GM21619 (cell line): ENCODE data around the gene KIF25.
"Not testable (repeated sequence)": the region's sequence is repeated elsewhere in the genome, so short reads cannot be mapped to it uniquely, and the experiment has no call there.

ENCODE experiments used
- ATAC-seq: cut with Tn5 transposase; IDR thresholded peaks from one replicate; pipeline ENCODE4 v1.9.1; 2021; ENCODE audit not compliant: unreplicated experiment

KIF25 gene

GRCh38 chr6:167974640-167975344 lies 22.7 kb upstream of the KIF25 start:
- ATAC-seq = no peak

- ATAC-seq = no peak
Measured at GRCh38 chr6:167975458-167975857, 22.0 kb upstream of the KIF25 start.

GRCh38 chr6:167976116-167976657 lies 21.3 kb upstream of the KIF25 start:
- ATAC-seq = not testable (repeated sequence)

- no peak for ATAC-seq
Measured at GRCh38 chr6:167976708-167977107, 20.8 kb upstream of the KIF25 start.

GRCh38 chr6:167977717-167978467 lies 19.6 kb upstream of the KIF25 start:
- ATAC-seq = no peak

- no peak for ATAC-seq
Measured at GRCh38 chr6:167978607-167979006, 18.9 kb upstream of the KIF25 start.

GRCh38 chr6:167979436-167980139 lies 17.9 kb upstream of the KIF25 start:
- no peak for ATAC-seq

- ATAC-seq = no peak
Measured at GRCh38 chr6:167980911-167981580, 16.4 kb upstream of the KIF25 start.

- ATAC-seq = no peak
Measured at GRCh38 chr6:167981916-167982462, 15.5 kb upstream of the KIF25 start.

GRCh38 chr6:167984144-167984719 lies 13.2 kb upstream of the KIF25 start:
- ATAC-seq = no peak

- ATAC-seq = no peak
Measured at GRCh38 chr6:167984876-167985604, 12.4 kb upstream of the KIF25 start.

GRCh38 chr6:167985911-167986595 lies 11.4 kb upstream of the KIF25 start:
- ATAC-seq = no peak

GRCh38 chr6:167987396-167988153 lies 9.9 kb upstream of the KIF25 start:
- ATAC-seq = no peak

- ATAC-seq = no peak
Measured at GRCh38 chr6:167988154-167988495, 9.3 kb upstream of the KIF25 start.

- no peak for ATAC-seq
Measured at GRCh38 chr6:167988945-167989841, 8.3 kb upstream of the KIF25 start.

- ATAC-seq = no peak
Measured at GRCh38 chr6:167990016-167990945, 7.2 kb upstream of the KIF25 start.
